Fibroblast of lung (primary cell): ENCODE measurements around the gene KCNJ6.

Experiments used
- CTCF ChIP-seq, 2 donors: IDR thresholded peaks in 1 of 2; conservative IDR thresholded peaks in 1 of 2; 1 replicate in 1 of 2; 2 replicates in 1 of 2; pipeline ENCODE4 v1.5.1; 2011 to 2012; ENCODE audit warnings: low read length in 2 of 2, control low read depth in 1 of 2, inconsistent platforms in 1 of 2, low read depth in 1 of 2, mild to moderate bottlenecking in 1 of 2
- EZH2 ChIP-seq: IDR thresholded peaks from 2 replicates; pipeline ENCODE4 v1.5.1; 2012; ENCODE audit warnings: low read length, control low read depth, mild to moderate bottlenecking; ENCODE audit errors: missing control alignments

GRCh38 chr21:37619464-37619974 lies 296.7 kb downstream of the KCNJ6 start:
- TF ChIP-seq CTCF (conservative IDR thresholded peaks at IDR 0.05 in 1 of 2, IDR thresholded peaks at IDR 0.05 in 1 of 2; ENCODE audit: low read depth in 1 of 2, low read length in 2 of 2) (no peak), EZH2 (no peak)
